ENCODE data around the gene PIK3AP1. TPM values are rescaled to one million over a fixed set of nuclear protein-coding genes. Genes with fewer than 3 reads are reported as not detected.

PIK3AP1 gene
- total RNA-seq, 1 experiment from 2014 or later, result 1.7 TPM

DNA sequence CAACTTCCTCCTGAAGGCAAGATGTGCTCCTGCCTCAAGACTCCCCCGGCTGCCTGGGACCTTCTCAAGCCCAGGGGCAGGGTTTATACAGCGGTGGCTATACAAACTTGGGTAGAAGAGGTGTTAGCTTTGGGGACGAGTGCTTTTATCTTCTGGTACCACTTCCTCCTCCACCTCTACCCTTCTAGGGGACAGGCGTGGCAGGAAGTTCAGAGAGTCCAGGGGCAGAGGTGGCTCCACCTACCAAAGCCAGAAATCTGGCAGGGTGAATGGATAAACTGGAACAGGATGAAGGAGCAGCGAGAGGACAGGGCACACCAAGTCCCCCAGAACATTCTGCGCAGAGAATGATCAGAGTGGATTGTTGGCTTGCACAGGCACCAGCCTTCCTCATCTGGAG is 109.5 kb downstream of the PIK3AP1 start:
- Histone ChIP-seq H2BK120ac (ENCODE audit: low read depth, low read length, poor library complexity, severe bottlenecking) (no peak overlapping the region), H3K27ac (ENCODE audit: insufficient read length, low read depth, low read length) (no peak overlapping the region), H3K23me2 (ENCODE audit: insufficient read length, low read depth, low read length, poor library complexity, severe bottlenecking) (no peaks in the 10 kb centered on the region), H3K79me1 (ENCODE audit: insufficient read depth, low read depth, low read length, poor library complexity, severe bottlenecking) (no peaks in the 10 kb centered on the region), H3K14ac (ENCODE audit: insufficient read depth, low read length) (no peak overlapping the region), H3K56ac (ENCODE audit: insufficient read length, low read depth, low read length) (no peak overlapping the region), H3K9ac (ENCODE audit: extremely low read depth, insufficient read length, low read length) (no peak overlapping the region), H3K79me2 (ENCODE audit: insufficient read depth, low read length) (no peaks in the 10 kb centered on the region), H4K5ac (ENCODE audit: insufficient read length, low read depth, low read length) (no peak overlapping the region), H3K4me1 (ENCODE audit: insufficient read depth, low read length) (no peaks in the 10 kb centered on the region), H4K8ac (replicated peaks; ENCODE audit: insufficient read length, low read depth, low read length) (no peak overlapping the region), H3K4me2 (ENCODE audit: insufficient read depth, insufficient read length, low read length) (no peak overlapping the region), H2AFZ (ENCODE audit: low read length) (no peak overlapping the region), H2BK20ac (ENCODE audit: low read depth, low read length, poor library complexity, severe bottlenecking) (no peak overlapping the region), H3K23ac (ENCODE audit: insufficient read length, low read depth, low read length) (no peak overlapping the region), H3T11ph (ENCODE audit: low read length) (no peak overlapping the region), H3K9me3 (ENCODE audit: control insufficient read depth, low read depth, low read length) (no peaks in the 10 kb centered on the region), H4K91ac (ENCODE audit: insufficient read length, low read depth, low read length) (no peak overlapping the region), H3K4ac (ENCODE audit: low read depth, low read length) (no peak overlapping the region), H3K18ac (ENCODE audit: insufficient read length, low read depth, low read length) (no peak overlapping the region), H2BK12ac (ENCODE audit: insufficient read length, low read depth, low read length) (no peak overlapping the region), H2BK15ac (ENCODE audit: low read depth, low read length) (no peak overlapping the region), H2AK5ac (ENCODE audit: insufficient read length, low read length) (no peak overlapping the region), H2BK5ac (ENCODE audit: insufficient read length, low read length) (no peak overlapping the region), H4K20me1 (ENCODE audit: control insufficient read depth, insufficient read depth, insufficient read length) (no peaks in the 10 kb centered on the region), H3K27me3 (ENCODE audit: insufficient read depth, low read length) (no peaks in the 10 kb centered on the region)
- H3K36me3 Mint-ChIP-seq (ENCODE audit: insufficient read depth in 1 of 3, low read depth in 3 of 3), result no peaks in the 10 kb centered on the region
- no peak overlapping the region for H3K4me3 Mint-ChIP-seq
- DNase-seq, result no peak
- no CpG with 5 or more reads among the region's 6 CpGs for WGBS (ENCODE audit: extremely low coverage, insufficient read length, low lambda C conversion rate)
- peaks cover 10 to 15% of the 10 kb centered on the region in 2 experiments for H3K4me1 Mint-ChIP-seq
- no peak overlapping the region for H3K27ac Mint-ChIP-seq
- no peaks in the 10 kb centered on the region for H3K9me3 Mint-ChIP-seq
- TF ChIP-seq CTCF (conservative IDR thresholded peaks at IDR 0.05), result no peak
- H3K27me3 Mint-ChIP-seq (ENCODE audit: low read depth), result no peaks in the 10 kb centered on the region

All from H9 (cell line).